NOMO-1 treated with dmso at 0.1 percent for 144 hours (cell line): ENCODE data around the gene ZDHHC19.

ENCODE experiments used
- DNase-seq: peaks from one replicate; lab custom pipeline; 2025; ENCODE audit not compliant: unreplicated experiment; lab: John Stamatoyannopoulos, UW

The ZDHHC19 gene

DNA sequence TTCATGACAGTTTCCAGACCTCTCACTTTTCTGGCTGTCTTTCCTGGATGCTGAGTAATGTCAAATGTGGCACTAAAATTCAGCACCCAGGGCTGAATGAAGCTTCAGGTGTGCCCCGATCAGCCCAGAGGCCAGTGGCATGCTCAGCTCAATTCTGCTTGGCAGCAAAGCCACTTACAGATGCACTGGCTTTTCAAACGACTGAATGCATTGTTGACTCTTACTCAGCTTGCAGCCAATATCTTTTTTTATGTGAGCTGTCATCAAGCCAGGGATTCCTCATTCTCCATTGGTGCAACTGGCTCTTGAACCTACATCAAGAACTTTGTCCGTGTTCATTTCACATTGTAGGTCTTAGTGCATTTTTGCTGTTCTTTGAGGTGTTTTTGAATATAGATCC is 60.7 kb downstream of the ZDHHC19 start:
- DNase-seq = no peak

DNA sequence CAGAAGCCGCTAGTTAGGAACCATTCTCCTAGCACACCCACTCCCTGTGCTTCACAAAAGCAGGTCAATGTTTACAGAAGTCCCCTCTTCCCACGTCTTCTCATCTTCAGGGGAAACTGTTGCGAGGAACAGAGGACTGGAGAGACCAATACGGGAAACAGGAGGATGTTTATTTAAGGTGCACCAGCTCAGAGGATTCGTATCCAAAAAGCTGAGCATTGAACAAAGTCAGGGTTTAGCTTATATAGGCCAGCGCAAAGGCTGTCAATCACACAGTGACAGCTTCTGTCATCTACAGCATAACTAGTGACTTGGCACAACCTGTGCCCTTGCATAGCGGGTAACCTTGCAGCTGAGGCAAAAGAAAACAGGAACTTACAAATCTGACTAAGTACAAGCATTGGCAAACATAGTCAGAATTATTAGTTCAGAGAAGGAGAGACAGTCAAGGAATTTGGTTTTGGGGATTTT is 61.3 kb downstream of the ZDHHC19 start:
- peak; percentile 48 for DNase-seq

DNA sequence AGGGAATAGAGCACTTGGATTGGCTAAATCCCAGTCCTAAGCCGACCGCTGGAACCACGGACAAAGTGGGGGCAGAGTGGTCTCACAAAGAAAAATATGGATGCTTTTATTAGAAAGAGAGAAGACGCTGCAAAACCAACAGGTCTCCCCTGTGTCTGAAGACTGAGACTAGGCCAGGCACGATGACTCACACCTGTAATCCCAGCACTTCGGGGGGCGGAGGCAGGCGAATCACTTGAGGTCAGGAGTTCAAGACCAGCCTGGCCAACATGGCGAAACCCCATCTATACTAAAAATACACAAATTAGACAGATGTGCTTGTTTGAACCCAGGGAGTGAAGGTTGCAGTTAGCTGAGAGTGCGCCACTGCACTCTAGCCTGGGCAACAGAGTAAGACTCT is 61.8 kb downstream of the ZDHHC19 start:
- no peak for DNase-seq
